ENCODE data around the gene RNASE11.
A peak's percentile ranks its signal among the peaks of the same experiment; 100 is the strongest.

Gene RNASE11

GRCh38 chr14:20587489-20588154, at the start of gene RNASE11:
RNASE11 (minus strand) TSS chr14:20588001.
- H3K27ac Mint-ChIP-seq = no peak within 1 kb of the TSS
- peaks cover under 1% of the 10 kb centered on the region for H3K4me1 Mint-ChIP-seq
- peaks cover 4% of the 10 kb centered on the region for H3K27me3 Mint-ChIP-seq
- peaks cover 9% of the 10 kb centered on the region for H3K9me3 Mint-ChIP-seq
- H3K4me3 Mint-ChIP-seq = no peak within 1 kb of the TSS
- H3K36me3 Mint-ChIP-seq (ENCODE audit: low read depth) = no peaks in the 10 kb centered on the region
- no peak for DNase-seq
- peak; percentile 33 for ATAC-seq

- peak overlapping the region; percentile 92 for H3K27ac Mint-ChIP-seq
- DNase-seq (peak; percentile 71), ATAC-seq (peak; percentile 84)
- peaks cover 48% of the 10 kb centered on the region for H3K4me1 Mint-ChIP-seq
- peaks cover 50% of the 10 kb centered on the region for H3K27me3 Mint-ChIP-seq
- peak overlapping the region; percentile 85 for H3K4me3 Mint-ChIP-seq
- peaks cover 8% of the 10 kb centered on the region for H3K36me3 Mint-ChIP-seq (ENCODE audit: low read depth)
- H3K9me3 Mint-ChIP-seq = no peaks in the 10 kb centered on the region
Measured at GRCh38 chr14:20632831-20633691, 45.3 kb upstream of the RNASE11 start.

GRCh38 chr14:20632448-20632830, 44.6 kb upstream of the RNASE11 start:
- Mint-ChIP-seq H3K27ac (peak overlapping the region; percentile 92), H3K4me3 (peak overlapping the region; percentile 85), H3K36me3 (ENCODE audit: low read depth) (peaks cover 8% of the 10 kb centered on the region), H3K9me3 (no peaks in the 10 kb centered on the region), H3K27me3 (peaks cover 55% of the 10 kb centered on the region), H3K4me1 (peaks cover 54% of the 10 kb centered on the region)
- ATAC-seq = peak; percentile 27
- DNase-seq = peak; percentile 48

- Mint-ChIP-seq H3K4me3 (peak overlapping the region; percentile 85), H3K9me3 (no peaks in the 10 kb centered on the region), H3K27ac (peak overlapping the region; percentile 64), H3K27me3 (peaks cover 60% of the 10 kb centered on the region), H3K36me3 (ENCODE audit: low read depth) (peaks cover 8% of the 10 kb centered on the region), H3K4me1 (peaks cover 59% of the 10 kb centered on the region)
- DNase-seq = peak; percentile 26
- ATAC-seq = no peak
Measured at GRCh38 chr14:20631880-20632389, 44.1 kb upstream of the RNASE11 start.

GRCh38 chr14:20631023-20631879, 43.5 kb upstream of the RNASE11 start:
- DNase-seq (peak; percentile 66), ATAC-seq (peak; percentile 35)
- Mint-ChIP-seq H3K9me3 (no peaks in the 10 kb centered on the region), H3K27me3 (peaks cover 55% of the 10 kb centered on the region), H3K27ac (peak overlapping the region; percentile 95), H3K4me1 (peaks cover 65% of the 10 kb centered on the region), H3K36me3 (ENCODE audit: low read depth) (peaks cover 8% of the 10 kb centered on the region), H3K4me3 (peak overlapping the region; percentile 85)

- Mint-ChIP-seq H3K27ac (peak overlapping the region; percentile 95), H3K4me3 (peak overlapping the region; percentile 85), H3K4me1 (peaks cover 69% of the 10 kb centered on the region), H3K27me3 (peaks cover 54% of the 10 kb centered on the region), H3K36me3 (ENCODE audit: low read depth) (peaks cover 8% of the 10 kb centered on the region), H3K9me3 (no peaks in the 10 kb centered on the region)
- ATAC-seq (peak; percentile 21), DNase-seq (peak; percentile 57)
Measured at GRCh38 chr14:20630340-20631022, 42.7 kb upstream of the RNASE11 start.

GRCh38 chr14:20628063-20628854, 40.5 kb upstream of the RNASE11 start:
- Mint-ChIP-seq H3K27ac (no peak overlapping the region), H3K9me3 (no peaks in the 10 kb centered on the region), H3K36me3 (ENCODE audit: low read depth) (peaks cover 11% of the 10 kb centered on the region), H3K27me3 (peaks cover 56% of the 10 kb centered on the region), H3K4me3 (no peak overlapping the region), H3K4me1 (peaks cover 78% of the 10 kb centered on the region)
- ATAC-seq (no peak), DNase-seq (no peak)

- H3K27ac Mint-ChIP-seq = no peak overlapping the region
- peaks cover 56% of the 10 kb centered on the region for H3K27me3 Mint-ChIP-seq
- ATAC-seq = no peak
- H3K4me3 Mint-ChIP-seq = no peak overlapping the region
- peaks cover 78% of the 10 kb centered on the region for H3K4me1 Mint-ChIP-seq
- peaks cover 7% of the 10 kb centered on the region for H3K36me3 Mint-ChIP-seq (ENCODE audit: low read depth)
- DNase-seq = no peak
- no peaks in the 10 kb centered on the region for H3K9me3 Mint-ChIP-seq
Measured at GRCh38 chr14:20627346-20628027, 39.7 kb upstream of the RNASE11 start.

GRCh38 chr14:20626274-20626673, 38.5 kb upstream of the RNASE11 start:
- Mint-ChIP-seq H3K36me3 (ENCODE audit: low read depth) (peaks cover 7% of the 10 kb centered on the region), H3K27ac (no peak overlapping the region), H3K27me3 (peaks cover 58% of the 10 kb centered on the region), H3K4me3 (peak overlapping the region; percentile 21), H3K9me3 (no peaks in the 10 kb centered on the region), H3K4me1 (peaks cover 72% of the 10 kb centered on the region)
- DNase-seq (no peak), ATAC-seq (no peak)

- H3K4me3 Mint-ChIP-seq = peak overlapping the region; percentile 82
- H3K27ac Mint-ChIP-seq = peak overlapping the region; percentile 98
- peaks cover 58% of the 10 kb centered on the region for H3K4me1 Mint-ChIP-seq
- ATAC-seq (peak; percentile 45), DNase-seq (peak; percentile 53)
- peaks cover 3% of the 10 kb centered on the region for H3K36me3 Mint-ChIP-seq (ENCODE audit: low read depth)
- H3K27me3 Mint-ChIP-seq = peaks cover 51% of the 10 kb centered on the region
- H3K9me3 Mint-ChIP-seq = no peaks in the 10 kb centered on the region
Measured at GRCh38 chr14:20624495-20625070, 36.8 kb upstream of the RNASE11 start.

GRCh38 chr14:20623798-20624197, 36.0 kb upstream of the RNASE11 start:
- no peaks in the 10 kb centered on the region for H3K9me3 Mint-ChIP-seq

GRCh38 chr14:20622816-20623291, 35.1 kb upstream of the RNASE11 start:
- Mint-ChIP-seq H3K4me3 (peak overlapping the region; percentile 47), H3K36me3 (ENCODE audit: low read depth) (peaks cover 3% of the 10 kb centered on the region), H3K9me3 (no peaks in the 10 kb centered on the region), H3K27ac (peak overlapping the region; percentile 25), H3K27me3 (peaks cover 43% of the 10 kb centered on the region), H3K4me1 (peaks cover 58% of the 10 kb centered on the region)
- DNase-seq = peak; percentile 39
- ATAC-seq = no peak

More at GRCh38 chr14:20623798-20624197, 36.0 kb upstream of the RNASE11 start:
- peak overlapping the region; percentile 82 for H3K4me3 Mint-ChIP-seq
- peaks cover 49% of the 10 kb centered on the region for H3K27me3 Mint-ChIP-seq
- peaks cover 3% of the 10 kb centered on the region for H3K36me3 Mint-ChIP-seq (ENCODE audit: low read depth)
- DNase-seq = peak; percentile 34
- peaks cover 60% of the 10 kb centered on the region for H3K4me1 Mint-ChIP-seq
- no peak overlapping the region for H3K27ac Mint-ChIP-seq
- no peak for ATAC-seq
